ENCODE data around the gene LNP1. TPM values are rescaled to one million over a fixed set of nuclear protein-coding genes. Genes with fewer than 3 reads are reported as not detected.

Gene LNP1
- total RNA-seq, 3 donors from 2014 or later: 0.94 to 1.5 (median 1.1) TPM

- no peak for DNase-seq
- Mint-ChIP-seq H3K27me3 (ENCODE audit: low read depth) (peaks cover 23% of the 10 kb centered on the region), H3K36me3 (ENCODE audit: insufficient read depth) (no peaks in the 10 kb centered on the region), H3K9me3 (no peaks in the 10 kb centered on the region), H3K4me1 (ENCODE audit: low read depth) (peaks cover 10% of the 10 kb centered on the region), H3K4me3 (no peak overlapping the region)
- ATAC-seq: no peak
Observed at GRCh38 chr3:100496711-100497261, 95.4 kb downstream of the LNP1 start.

GRCh38 chr3:100499651-100500050, 98.3 kb downstream of the LNP1 start:
- H3K27me3 Mint-ChIP-seq (ENCODE audit: low read depth): peaks cover 24% of the 10 kb centered on the region
- no peaks in the 10 kb centered on the region for H3K36me3 Mint-ChIP-seq (ENCODE audit: insufficient read depth)
- H3K9me3 Mint-ChIP-seq: no peaks in the 10 kb centered on the region
- DNase-seq: no peak
- H3K4me3 Mint-ChIP-seq: no peak overlapping the region
- no peaks in the 10 kb centered on the region for H3K4me1 Mint-ChIP-seq (ENCODE audit: low read depth)
- ATAC-seq: no peak

- no peak for ATAC-seq
- Mint-ChIP-seq H3K4me3 (no peak overlapping the region), H3K9me3 (no peaks in the 10 kb centered on the region), H3K36me3 (ENCODE audit: insufficient read depth) (no peaks in the 10 kb centered on the region), H3K27me3 (ENCODE audit: low read depth) (peaks cover 24% of the 10 kb centered on the region), H3K4me1 (ENCODE audit: low read depth) (no peaks in the 10 kb centered on the region)
- no peak for DNase-seq
Observed at GRCh38 chr3:100500320-100500880, 99.1 kb downstream of the LNP1 start.

GRCh38 chr3:100503448-100503847, 102.1 kb downstream of the LNP1 start:
- H3K9me3 Mint-ChIP-seq: no peaks in the 10 kb centered on the region
- no peaks in the 10 kb centered on the region for H3K4me1 Mint-ChIP-seq (ENCODE audit: low read depth)
- no peak overlapping the region for H3K4me3 Mint-ChIP-seq
- no peak for DNase-seq
- no peak for ATAC-seq
- peaks cover 44% of the 10 kb centered on the region for H3K27me3 Mint-ChIP-seq (ENCODE audit: low read depth)
- H3K36me3 Mint-ChIP-seq (ENCODE audit: insufficient read depth): no peaks in the 10 kb centered on the region

Other genes starting within 250 kb of the LNP1 start
- gene TBC1D23, start 140.5 kb upstream of the LNP1 start, total RNA-seq: 10 to 100 TPM; 10.5 to 19.0 (median 16.2) TPM
- gene NIT2, start 66.8 kb upstream of the LNP1 start, total RNA-seq: 10 to 100 TPM; 61.2 to 70.9 (median 62.1) TPM
- gene TOMM70, start 450 bp upstream of the LNP1 start, total RNA-seq: 10 to 100 TPM; 75.0 to 79.5 (median 77.6) TPM
- under 1 TPM in 1 of 3 donors, not detected in 2; 0.18 TPM for gene TMEM45A, start 91.1 kb downstream of the LNP1 start, total RNA-seq
- not detected for gene ADGRG7, start 208.1 kb downstream of the LNP1 start, total RNA-seq

All from activated T-cell treated with anti-CD3 and anti-CD28 coated beads, Interleukin-2, amount 50 U/mL, for 4 hours (primary cell).